Measurements from ENCODE around the gene SMAD3. TPM values are rescaled to one million over a fixed set of nuclear protein-coding genes. Genes with fewer than 3 reads are reported as not detected.

Gene SMAD3
- total RNA-seq, 1 donor from 2014 or later, result 8.2 TPM

GRCh38 chr15:67101911-67102598 lies 36.7 kb downstream of the SMAD3 start:
- Mint-ChIP-seq H3K36me3 (ENCODE audit: low read depth, unreplicated experiment) (no peaks in the 10 kb centered on the region), H3K4me3 (ENCODE audit: unreplicated experiment) (no peak overlapping the region), H3K27me3 (ENCODE audit: unreplicated experiment) (peaks cover 9% of the 10 kb centered on the region), H3K27ac (ENCODE audit: unreplicated experiment) (no peak overlapping the region), H3K4me1 (ENCODE audit: unreplicated experiment) (peaks cover 34% of the 10 kb centered on the region), H3K9me3 (ENCODE audit: unreplicated experiment) (no peaks in the 10 kb centered on the region)
- no peak for TF ChIP-seq CTCF (IDR thresholded peaks at IDR 0.05; ENCODE audit: unreplicated experiment)
- no peak for DNase-seq (ENCODE audit: low spot score)

DNA sequence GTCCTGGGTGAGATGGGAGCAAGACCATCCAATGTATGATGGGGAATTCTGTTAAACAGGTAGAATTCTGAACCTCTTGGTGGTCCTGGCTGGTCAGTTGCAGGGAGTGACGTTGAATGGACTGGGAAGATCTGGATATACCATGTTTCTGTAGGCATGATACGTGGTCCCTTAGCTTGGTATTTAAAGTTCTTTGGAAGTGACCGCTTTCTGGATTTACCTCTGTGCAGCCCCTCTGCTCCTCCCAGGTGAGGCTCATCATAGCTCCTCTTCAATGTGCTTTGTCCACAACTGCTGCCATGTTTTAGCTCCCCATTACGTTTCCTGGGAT lies 37.2 kb downstream of the SMAD3 start:
- H3K4me1 Mint-ChIP-seq (ENCODE audit: unreplicated experiment), result peaks cover 34% of the 10 kb centered on the region
- TF ChIP-seq CTCF (IDR thresholded peaks at IDR 0.05; ENCODE audit: unreplicated experiment), result no peak
- no peaks in the 10 kb centered on the region for H3K36me3 Mint-ChIP-seq (ENCODE audit: low read depth, unreplicated experiment)
- H3K27ac Mint-ChIP-seq (ENCODE audit: unreplicated experiment), result no peak overlapping the region
- peaks cover 9% of the 10 kb centered on the region for H3K27me3 Mint-ChIP-seq (ENCODE audit: unreplicated experiment)
- no peak overlapping the region for H3K4me3 Mint-ChIP-seq (ENCODE audit: unreplicated experiment)
- DNase-seq (ENCODE audit: low spot score), result no peak
- H3K9me3 Mint-ChIP-seq (ENCODE audit: unreplicated experiment), result no peaks in the 10 kb centered on the region

GRCh38 chr15:67103021-67103420 lies 37.6 kb downstream of the SMAD3 start:
- TF ChIP-seq CTCF (IDR thresholded peaks at IDR 0.05; ENCODE audit: unreplicated experiment), result no peak
- H3K36me3 Mint-ChIP-seq (ENCODE audit: low read depth, unreplicated experiment), result no peaks in the 10 kb centered on the region
- H3K4me3 Mint-ChIP-seq (ENCODE audit: unreplicated experiment), result no peak overlapping the region
- peaks cover 9% of the 10 kb centered on the region for H3K27me3 Mint-ChIP-seq (ENCODE audit: unreplicated experiment)
- H3K9me3 Mint-ChIP-seq (ENCODE audit: unreplicated experiment), result no peaks in the 10 kb centered on the region
- no peak for DNase-seq (ENCODE audit: low spot score)
- no peak overlapping the region for H3K27ac Mint-ChIP-seq (ENCODE audit: unreplicated experiment)
- peaks cover 35% of the 10 kb centered on the region for H3K4me1 Mint-ChIP-seq (ENCODE audit: unreplicated experiment)

DNA sequence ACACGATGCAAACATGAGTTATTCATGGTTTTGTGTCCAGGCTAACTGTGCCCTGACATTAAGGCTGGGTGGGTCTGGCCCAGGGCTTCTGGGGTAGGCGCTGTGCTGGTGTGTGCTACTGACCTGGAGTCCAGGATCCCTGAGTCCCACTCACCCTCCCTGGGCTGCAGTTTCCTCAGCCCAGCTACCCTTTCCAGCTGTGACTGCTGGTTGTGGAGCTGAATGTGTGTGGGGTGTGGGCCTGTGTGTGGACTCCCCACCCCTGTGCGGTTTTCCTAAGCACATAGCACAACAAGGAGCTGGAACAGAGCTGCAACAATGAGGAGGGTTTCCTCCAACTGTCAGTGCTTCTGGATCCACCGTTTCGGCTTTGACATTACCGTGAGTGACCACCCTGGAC lies 38.0 kb downstream of the SMAD3 start:
- no peak overlapping the region for H3K27ac Mint-ChIP-seq (ENCODE audit: unreplicated experiment)

More for the DNA sequence above, 38.0 kb downstream of the SMAD3 start:
- Mint-ChIP-seq H3K4me1 (ENCODE audit: unreplicated experiment) (peaks cover 39% of the 10 kb centered on the region), H3K4me3 (ENCODE audit: unreplicated experiment) (no peak overlapping the region), H3K9me3 (ENCODE audit: unreplicated experiment) (no peaks in the 10 kb centered on the region), H3K36me3 (ENCODE audit: low read depth, unreplicated experiment) (no peaks in the 10 kb centered on the region), H3K27me3 (ENCODE audit: unreplicated experiment) (peaks cover 9% of the 10 kb centered on the region)
- no peak for TF ChIP-seq CTCF (IDR thresholded peaks at IDR 0.05; ENCODE audit: unreplicated experiment)
- DNase-seq (ENCODE audit: low spot score), result no peak
